ENCODE results near the gene DRAM1.
"Not testable (repeated sequence)": the region's sequence is repeated elsewhere in the genome, so short reads cannot be mapped to it uniquely, and the experiment has no call there.

DRAM1 gene, protein sequence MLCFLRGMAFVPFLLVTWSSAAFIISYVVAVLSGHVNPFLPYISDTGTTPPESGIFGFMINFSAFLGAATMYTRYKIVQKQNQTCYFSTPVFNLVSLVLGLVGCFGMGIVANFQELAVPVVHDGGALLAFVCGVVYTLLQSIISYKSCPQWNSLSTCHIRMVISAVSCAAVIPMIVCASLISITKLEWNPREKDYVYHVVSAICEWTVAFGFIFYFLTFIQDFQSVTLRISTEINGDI

DNA sequence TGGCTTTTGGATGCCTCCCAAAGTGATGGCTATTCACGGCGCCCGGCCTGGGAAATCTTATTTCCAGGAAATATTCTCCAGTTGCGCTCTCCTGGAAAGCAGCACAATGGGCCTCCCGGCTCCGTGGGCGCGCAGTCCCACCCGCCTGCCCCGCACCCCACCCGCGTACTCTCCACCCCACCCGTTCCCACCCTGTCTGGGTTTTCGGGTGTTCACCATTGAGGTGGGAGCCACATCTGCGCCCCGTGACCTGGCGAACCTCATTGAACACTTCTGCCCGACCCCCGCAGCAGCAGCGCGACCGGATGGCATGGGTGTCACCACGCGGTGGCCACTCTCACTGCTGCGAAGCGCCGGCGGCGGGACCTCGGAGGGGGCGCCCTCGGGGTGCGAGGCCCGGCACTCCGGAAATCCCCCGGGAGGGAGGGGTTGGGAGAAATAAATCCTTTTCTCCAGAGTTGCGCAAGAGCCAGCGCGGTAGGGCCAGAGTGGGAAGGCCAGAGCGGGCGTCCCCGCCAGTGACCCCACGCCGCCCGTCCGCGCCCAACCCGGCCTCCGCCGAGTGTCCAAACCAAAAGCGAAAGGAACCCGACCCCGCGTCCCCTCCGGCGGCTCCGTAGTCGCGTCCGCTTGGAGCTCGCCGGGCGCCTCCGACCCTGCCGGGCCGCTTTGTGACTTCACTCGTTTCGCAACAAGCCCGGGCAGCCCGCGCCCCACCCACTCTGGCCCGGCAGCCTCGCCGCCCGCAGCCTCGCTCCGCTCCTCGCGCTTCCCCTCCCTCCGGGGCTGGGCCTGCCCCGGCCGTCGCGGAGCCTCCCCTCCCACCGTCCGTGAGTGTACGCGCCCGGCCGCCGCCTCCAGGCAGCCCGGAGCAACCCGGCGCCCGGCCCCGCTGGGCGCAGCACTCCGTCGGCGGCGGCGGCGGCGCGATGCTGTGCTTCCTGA, at the start of gene DRAM1:
TSS of gene DRAM1 (plus strand) at position 720 of the 945 bp plus-strand sequence. CDS start at position 930, 210 bp downstream.
- DNase-seq: peak; percentile 3 to 79 (median 56)

DNA sequence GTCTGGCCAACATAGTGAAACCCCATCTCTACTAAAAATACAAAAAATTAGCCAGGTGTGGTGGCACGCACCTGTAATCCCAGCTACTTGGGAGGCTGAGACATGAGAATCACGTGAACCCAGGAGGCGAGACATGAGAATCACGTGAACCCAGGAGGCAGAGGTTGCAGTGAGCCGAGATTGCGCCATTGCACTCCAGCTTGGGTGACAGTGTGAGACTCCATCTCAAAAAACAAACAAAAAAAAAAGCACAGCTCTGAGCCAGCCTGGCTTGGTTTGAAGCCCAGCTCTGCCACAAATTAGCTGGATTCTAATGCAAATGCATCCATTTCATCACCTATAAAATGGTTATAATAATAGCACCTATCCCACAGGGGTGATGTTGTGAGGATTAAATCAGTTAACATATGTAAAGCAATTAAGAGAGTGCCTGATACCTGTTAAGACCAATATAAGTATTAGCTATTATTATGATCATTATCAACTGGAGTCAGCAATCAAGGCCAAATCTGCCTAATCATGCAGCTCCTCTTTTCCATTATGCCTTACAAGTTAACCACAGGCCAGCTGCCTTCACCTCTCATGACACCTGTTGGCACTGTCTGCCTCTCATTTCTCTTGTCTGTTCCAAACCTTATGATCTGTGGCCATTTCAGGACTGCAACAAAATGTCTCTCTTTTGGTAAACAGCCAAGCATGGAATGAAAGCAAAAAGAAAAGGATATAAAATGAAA, 48.8 kb upstream of the DRAM1 start:
- DNase-seq: no peak

- DNase-seq: peak in 3 of 51 donors; percentile 29 to 51 (median 32)
Measured at GRCh38 chr12:101829639-101830366, 47.6 kb upstream of the DRAM1 start.

GRCh38 chr12:101830367-101831325, 46.7 kb upstream of the DRAM1 start, which contains the start of gene GNPTAB:
Gene GNPTAB (minus strand): TSS chr12:101830959. CDS start chr12:101830675, 284 bp downstream.
- peak; percentile 25 to 92 (median 82) for DNase-seq

GRCh38 chr12:101832030-101832429, 45.4 kb upstream of the DRAM1 start:
- no peak for DNase-seq

DNA sequence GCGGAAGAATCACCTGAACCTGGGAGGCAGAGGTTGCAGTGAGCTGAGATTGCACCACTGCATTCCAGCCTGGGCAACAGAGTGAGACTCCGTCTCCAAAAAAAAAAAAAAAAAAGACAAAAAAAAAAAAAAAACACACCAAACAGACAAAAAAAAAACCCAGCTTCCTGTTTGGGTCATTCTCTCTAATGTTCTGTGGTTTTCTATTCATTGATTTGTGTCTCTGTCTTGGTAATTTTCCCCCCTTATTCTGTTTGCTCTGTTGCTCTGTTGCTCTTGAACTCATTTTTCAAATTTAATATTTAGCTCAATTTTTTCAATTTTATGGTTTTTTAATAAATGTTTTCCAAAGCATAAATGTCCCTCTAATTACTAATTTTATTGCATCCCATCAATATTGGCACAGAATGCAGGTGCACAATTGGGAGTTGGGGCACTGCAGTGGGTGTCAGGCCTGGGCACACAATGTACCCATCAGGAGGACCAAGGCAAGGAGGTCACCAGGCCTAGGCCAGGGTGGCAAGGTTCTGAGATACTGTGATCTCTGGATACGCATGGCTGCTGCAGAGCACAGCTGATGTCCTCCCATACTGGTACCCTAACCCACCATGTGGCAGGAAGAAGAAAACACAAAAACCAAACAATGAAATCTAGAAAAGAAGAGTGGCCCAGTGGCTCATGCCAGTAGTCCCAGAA, 38.6 kb upstream of the DRAM1 start:
- DNase-seq: no peak

- DNase-seq: peak in 32 of 51 donors; percentile 3 to 62 (median 26)
Measured at GRCh38 chr12:101839324-101840283, 37.8 kb upstream of the DRAM1 start.

GRCh38 chr12:101841069-101841468, 36.3 kb upstream of the DRAM1 start:
- no peak for DNase-seq

- DNase-seq: no peak
Measured at GRCh38 chr12:101845137-101845711, 32.2 kb upstream of the DRAM1 start.

GRCh38 chr12:101847325-101847724, 30.1 kb upstream of the DRAM1 start:
- no peak for DNase-seq

GRCh38 chr12:101850199-101850598, 27.2 kb upstream of the DRAM1 start:
- no peak for DNase-seq

DNA sequence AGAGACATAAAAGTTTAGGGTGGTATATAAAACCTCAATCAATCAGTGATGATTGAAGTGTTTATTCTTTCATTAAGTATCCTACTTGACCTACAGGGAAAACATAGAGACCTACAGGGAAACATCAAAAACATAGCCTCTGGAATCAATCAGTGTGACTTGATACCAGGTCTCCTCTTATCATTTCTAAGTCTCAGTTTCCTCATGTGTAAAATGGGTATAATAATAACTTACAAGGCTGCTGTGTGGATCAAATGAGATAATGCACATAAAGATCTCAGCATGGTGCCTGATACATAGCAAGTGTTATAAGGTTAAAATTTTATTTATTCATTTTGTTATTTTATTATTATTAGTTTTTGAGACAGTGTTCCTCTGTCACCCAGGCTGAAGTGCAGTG, 24.4 kb upstream of the DRAM1 start:
- DNase-seq: no peak

DNA sequence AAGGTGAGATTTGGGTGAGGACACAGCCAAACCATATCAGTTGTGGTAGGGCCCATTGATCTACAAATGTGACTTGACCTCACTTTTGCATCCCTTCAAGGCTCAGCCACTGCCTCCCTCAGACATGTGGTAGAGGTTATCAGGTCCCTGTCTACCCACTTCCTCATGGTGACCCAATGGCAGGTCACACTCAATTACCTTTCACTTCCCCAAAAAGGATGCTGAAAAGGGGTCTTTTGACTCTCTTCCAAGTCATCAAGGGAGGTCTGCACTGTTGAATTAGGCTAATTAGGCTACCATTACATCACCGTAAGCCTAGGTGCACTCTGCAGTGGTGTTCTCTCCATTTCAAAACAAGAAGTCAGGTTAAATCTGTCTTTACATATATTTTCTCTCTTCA, 22.6 kb upstream of the DRAM1 start:
- no peak for DNase-seq

DNA sequence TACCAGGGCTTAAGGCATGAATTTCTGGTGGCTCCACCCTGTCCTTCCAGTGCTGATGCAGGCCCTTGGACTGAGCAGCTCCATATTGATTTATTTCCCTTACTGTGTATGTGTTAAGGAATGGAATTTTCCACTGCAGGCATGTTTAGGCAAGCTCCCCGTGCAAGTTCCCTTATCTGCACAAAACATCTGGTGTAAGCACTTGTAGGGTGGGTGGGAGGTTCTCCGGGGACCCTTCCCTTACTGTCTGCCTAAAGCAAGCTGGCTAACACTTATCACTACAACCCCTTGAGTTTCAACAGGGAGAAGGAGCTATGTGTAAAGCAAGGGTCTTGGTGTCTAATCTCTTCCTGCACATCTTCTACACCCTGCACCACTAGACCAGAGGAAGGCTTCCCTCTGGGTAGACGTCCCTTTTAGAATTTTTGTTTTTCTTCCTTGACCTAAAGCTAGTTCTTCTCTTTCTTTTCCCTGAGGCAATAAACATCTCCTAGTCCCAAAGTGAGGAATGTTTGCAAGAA, 22.0 kb upstream of the DRAM1 start:
- DNase-seq: no peak

GRCh38 chr12:101855976-101856375, 21.4 kb upstream of the DRAM1 start:
- no peak for DNase-seq

DNA sequence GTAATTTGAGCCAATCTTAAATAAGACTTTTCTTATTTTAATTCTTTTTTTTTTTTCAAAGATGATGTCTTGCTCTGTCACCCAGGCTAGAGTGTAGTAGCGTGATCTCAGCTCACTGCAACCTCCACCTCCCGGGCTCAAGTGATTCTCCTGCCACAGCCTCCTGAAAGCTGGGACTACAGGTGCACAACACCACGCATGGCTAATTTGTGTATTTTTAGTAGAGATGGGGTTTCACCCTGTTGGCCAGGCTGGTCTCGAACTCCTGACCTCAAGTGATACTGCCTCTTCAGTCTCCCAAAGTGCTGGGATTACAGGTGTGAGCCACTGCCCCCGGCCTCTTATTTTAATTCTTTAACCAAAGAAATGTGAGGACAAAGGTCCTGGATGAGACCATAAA, 20.8 kb upstream of the DRAM1 start:
- not testable (repeated sequence) for DNase-seq

- DNase-seq: no peak
Measured at GRCh38 chr12:101857043-101857558, 20.3 kb upstream of the DRAM1 start.
